ENCODE data around the gene ZNF423.

GRCh38 chr16:49828533-49829267 is 27.2 kb downstream of the ZNF423 start:
- TF ChIP-seq ZNF274 (IDR thresholded peaks at IDR 0.05; ENCODE audit: low read depth, low read length) (no peak), YY1 (IDR thresholded peaks at IDR 0.05; ENCODE audit: insufficient read depth, insufficient read length) (no peak), SUZ12 (IDR thresholded peaks at IDR 0.05; ENCODE audit: extremely low read depth, insufficient read depth, insufficient read length) (no peak)
